A673 (cell line): Measurements from ENCODE around the gene GAN. TPM values are rescaled to one million over a fixed set of nuclear protein-coding genes. Genes with fewer than 3 reads are reported as not detected.
"Not testable (repeated sequence)": the region's sequence is repeated elsewhere in the genome, so short reads cannot be mapped to it uniquely, and the experiment has no call there.

Experiments
- BruUV-seq: library from RNA; stranded (reverse); fragments of 400-500 nt; replicated peaks from 2 replicates; lab custom pipeline; 2021; lab: Mats Ljungman, UMichigan
- CTCF ChIA-PET: fragments of 300-600 bp; sonication (Branson Sonifier 250); formaldehyde crosslinking; loops from one replicate; lab custom pipeline; 2022; ENCODE audit warnings: antibody characterized with exemption; lab: Charles Lee
- POLR2A ChIA-PET: fragments of 300-600 bp; sonication (Branson Sonifier 250); formaldehyde crosslinking; loops from one replicate; lab custom pipeline; 2022; ENCODE audit warnings: antibody characterized with exemption; ENCODE audit not compliant: low non-redundant PET; lab: Charles Lee
- DNase-seq: peaks from one replicate; pipeline ENCODE4 v3.0.0-alpha.2; 2015; ENCODE audit warnings: low spot score
- H3K27ac ChIP-seq: fragments of 200-600 bp; sonication (generic); 2 replicates; pipeline ENCODE4 v1.5.1; 2016; ENCODE audit warnings: mixed run types, low read depth, mild to moderate bottlenecking, mixed read lengths, antibody characterized with exemption, low read length; ENCODE audit not compliant: poor library complexity, severe bottlenecking
- H3K27me3 ChIP-seq: fragments of 200-600 bp; sonication (generic); replicated peaks from 2 replicates; pipeline ENCODE4 v1.6.1; 2017; ENCODE audit warnings: mixed run types, low read depth, mild to moderate bottlenecking, mixed read lengths, antibody characterized with exemption, low read length; ENCODE audit not compliant: insufficient read depth, poor library complexity
- H3K36me3 ChIP-seq: fragments of 200-600 bp; sonication (generic); 2 replicates; pipeline ENCODE4 v1.6.1; 2016; ENCODE audit warnings: mixed run types, mild to moderate bottlenecking, mixed read lengths, antibody characterized with exemption, low read length; ENCODE audit not compliant: insufficient read depth, poor library complexity, severe bottlenecking
- H3K4me1 ChIP-seq: fragments of 200-600 bp; sonication (generic); 2 replicates; pipeline ENCODE4 v1.6.1; 2017; ENCODE audit warnings: mixed run types, mild to moderate bottlenecking, mixed read lengths, antibody characterized with exemption, low read length; ENCODE audit not compliant: insufficient read depth, poor library complexity, severe bottlenecking
- H3K4me3 ChIP-seq: fragments of 200-600 bp; sonication (generic); 2 replicates; pipeline ENCODE4 v1.5.1; 2016; ENCODE audit warnings: low read depth, mixed run types, mild to moderate bottlenecking, mixed read lengths, low read length; ENCODE audit not compliant: poor library complexity, severe bottlenecking
- H3K9me3 ChIP-seq: fragments of 200-600 bp; sonication (generic); 2 replicates; pipeline ENCODE4 v1.6.1; 2016; ENCODE audit warnings: mixed run types, low read depth, mild to moderate bottlenecking, mixed read lengths, antibody characterized with exemption, low read length; ENCODE audit not compliant: poor library complexity, severe bottlenecking
- CTCF ChIP-seq: fragments of 300-800, 200-600 bp; sonication (generic); conservative IDR thresholded peaks from 2 replicates; pipeline ENCODE4 v1.5.1; 2017; ENCODE audit warnings: low read depth, mild to moderate bottlenecking, antibody characterized with exemption, low read length, moderate library complexity, mixed read lengths
- EZH2 ChIP-seq: fragments of 200-600 bp; sonication (generic); IDR thresholded peaks from 2 replicates; pipeline ENCODE4 v1.6.1; 2017; ENCODE audit warnings: borderline replicate concordance, low read depth, mild to moderate bottlenecking, mixed read lengths, antibody characterized with exemption, low read length; ENCODE audit not compliant: poor library complexity, severe bottlenecking
- intact Hi-C: fragments of 100-400 bp; cut with micrococcal nuclease; formaldehyde crosslinking; loops from one replicate; pipeline ENCODE4 v1.10.0; 2022; ENCODE audit not compliant: unreplicated experiment
- total RNA-seq: library from RNA; stranded (reverse); gene quantifications from 2 replicates; pipeline ENCODE4 v1.2.3, GENCODE V29; 2021

GAN gene
- total RNA-seq, 1 experiment from 2014 or later = 18.0 TPM

GRCh38 chr16:81337097-81337496 lies 22.3 kb downstream of the GAN start:
- intact Hi-C loops = no loop called here
- BruUV-seq = no TSS peak
- H3K9me3 ChIP-seq = no peaks in the 10 kb centered on the region
- ChIA-PET CTCF (no interaction called here), POLR2A (interaction anchor here (0.7 kb wide), 1 partner anchor 376 kb away, joined by 9 read pairs; no protein-coding TSS in a partner anchor)
- H3K27me3 ChIP-seq = no peaks in the 10 kb centered on the region
- no peak for TF ChIP-seq CTCF
- TF ChIP-seq EZH2 = no peak
- no peak for DNase-seq
- H3K27ac ChIP-seq = no peak overlapping the region
- no peak overlapping the region for H3K4me3 ChIP-seq
- no peaks in the 10 kb centered on the region for H3K36me3 ChIP-seq
- H3K4me1 ChIP-seq = no peaks in the 10 kb centered on the region

- DNase-seq, POLR2A ChIA-PET, BruUV-seq, CTCF ChIA-PET, H3K27ac ChIP-seq, H3K4me1 ChIP-seq, H3K4me3 ChIP-seq, H3K27me3 ChIP-seq, H3K36me3 ChIP-seq, intact Hi-C loops: not testable (repeated sequence)
- peaks cover 28% of the 10 kb centered on the region for H3K9me3 ChIP-seq
Observed at GRCh38 chr16:81345172-81345571, 30.4 kb downstream of the GAN start.

GRCh38 chr16:81347425-81347824 lies 32.7 kb downstream of the GAN start:
- Histone ChIP-seq H3K27me3 (no peaks in the 10 kb centered on the region), H3K36me3 (no peaks in the 10 kb centered on the region), H3K27ac (no peak overlapping the region), H3K4me3 (no peak overlapping the region), H3K9me3 (peaks cover 28% of the 10 kb centered on the region), H3K4me1 (no peaks in the 10 kb centered on the region)
- DNase-seq = no peak
- TF ChIP-seq EZH2 (no peak), CTCF (no peak)
- intact Hi-C loops = no loop called here
- no TSS peak for BruUV-seq
- CTCF ChIA-PET = no interaction called here
- POLR2A ChIA-PET = no interaction called here

GRCh38 chr16:81349608-81350305 lies 35.0 kb downstream of the GAN start:
- H3K4me1 ChIP-seq = no peaks in the 10 kb centered on the region
- H3K27ac ChIP-seq = no peak overlapping the region
- H3K27me3 ChIP-seq = no peaks in the 10 kb centered on the region
- TF ChIP-seq CTCF (no peak), EZH2 (no peak)
- H3K9me3 ChIP-seq = peaks cover 28% of the 10 kb centered on the region
- intact Hi-C loops = no loop called here
- no peak for DNase-seq
- H3K36me3 ChIP-seq = no peaks in the 10 kb centered on the region
- BruUV-seq = no TSS peak
- ChIA-PET POLR2A (no interaction called here), CTCF (no interaction called here)
- no peak overlapping the region for H3K4me3 ChIP-seq
